ENCODE results near the gene SYTL1.

Gene SYTL1

DNA sequence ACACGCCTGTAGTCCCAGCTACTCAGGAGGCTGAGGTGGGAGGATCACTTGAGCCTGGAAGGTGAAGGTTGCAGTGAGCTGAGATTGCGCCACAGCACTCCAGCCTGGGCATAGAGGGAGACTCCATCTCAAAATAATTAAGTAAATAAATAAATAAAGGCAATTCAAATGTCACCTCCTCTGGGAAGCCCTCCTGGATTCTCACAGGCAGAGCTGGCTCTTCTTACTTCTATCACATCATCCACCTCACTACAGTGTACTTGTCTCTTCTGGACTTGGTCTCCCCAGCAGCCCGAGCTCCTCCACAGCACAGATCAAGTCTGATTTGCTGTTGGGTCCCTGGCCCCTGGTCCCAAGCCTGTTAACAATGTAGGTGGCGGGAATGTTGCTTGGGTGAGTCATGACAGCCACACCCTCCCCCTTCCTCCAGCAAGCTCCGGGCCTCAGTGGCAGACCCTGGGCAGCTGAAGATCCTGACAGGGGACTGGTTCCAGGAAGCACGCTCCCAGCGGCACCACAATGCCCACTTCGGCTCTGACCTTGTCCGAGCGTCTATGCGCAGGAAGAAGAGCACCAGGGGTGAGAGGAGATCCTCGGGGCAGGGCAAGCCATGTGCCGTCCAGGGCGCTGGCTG is 5.3 kb downstream of the SYTL1 start:
- DNase-seq (ENCODE audit: low read depth in 2 of 2): no peak

DNA sequence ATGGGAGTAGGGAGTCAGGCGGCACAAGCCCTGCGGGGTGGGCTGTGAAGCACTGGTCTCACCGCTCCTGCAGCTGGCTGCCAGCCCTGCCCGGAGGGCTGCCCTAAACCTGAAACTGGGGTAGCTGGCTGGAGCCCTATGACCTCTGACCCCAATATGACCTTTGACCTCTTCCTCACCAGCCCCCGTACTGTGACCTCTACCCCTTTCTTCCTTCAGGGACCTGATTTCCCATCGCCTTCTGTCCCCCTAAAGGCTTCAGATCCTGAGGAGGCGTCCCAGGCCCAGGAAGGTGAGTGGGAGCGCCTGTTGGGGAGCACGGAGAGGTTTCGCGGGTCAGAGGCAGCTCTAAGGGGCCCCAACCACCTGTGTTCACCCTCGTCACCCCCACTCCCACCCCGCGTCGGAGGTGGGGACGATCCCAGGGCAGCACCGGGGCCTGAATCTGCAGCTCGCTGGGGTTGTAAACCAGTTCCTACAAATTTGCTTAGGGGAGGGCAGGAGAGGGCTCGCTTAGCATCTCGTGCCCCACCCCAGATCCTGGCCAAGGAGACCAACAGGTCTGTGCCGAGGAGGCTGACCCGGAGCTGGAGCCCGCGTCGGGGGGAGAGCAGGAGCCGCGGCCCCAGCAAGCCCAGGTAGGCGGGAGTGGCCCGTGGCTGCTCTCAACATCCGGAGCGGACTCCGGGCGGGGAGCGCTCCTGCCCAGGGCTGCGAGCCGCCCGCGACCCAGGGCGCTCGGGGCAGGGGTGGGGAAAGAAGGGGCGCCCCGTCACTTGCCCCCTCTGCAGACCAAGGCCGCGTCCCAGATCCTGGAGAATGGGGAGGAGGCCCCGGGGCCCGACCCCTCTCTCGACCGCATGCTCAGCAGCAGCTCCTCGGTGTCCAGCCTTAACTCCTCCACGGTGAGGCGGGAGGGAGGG is 7.3 kb downstream of the SYTL1 start:
- no peak for DNase-seq (ENCODE audit: low read depth in 2 of 2)

DNA sequence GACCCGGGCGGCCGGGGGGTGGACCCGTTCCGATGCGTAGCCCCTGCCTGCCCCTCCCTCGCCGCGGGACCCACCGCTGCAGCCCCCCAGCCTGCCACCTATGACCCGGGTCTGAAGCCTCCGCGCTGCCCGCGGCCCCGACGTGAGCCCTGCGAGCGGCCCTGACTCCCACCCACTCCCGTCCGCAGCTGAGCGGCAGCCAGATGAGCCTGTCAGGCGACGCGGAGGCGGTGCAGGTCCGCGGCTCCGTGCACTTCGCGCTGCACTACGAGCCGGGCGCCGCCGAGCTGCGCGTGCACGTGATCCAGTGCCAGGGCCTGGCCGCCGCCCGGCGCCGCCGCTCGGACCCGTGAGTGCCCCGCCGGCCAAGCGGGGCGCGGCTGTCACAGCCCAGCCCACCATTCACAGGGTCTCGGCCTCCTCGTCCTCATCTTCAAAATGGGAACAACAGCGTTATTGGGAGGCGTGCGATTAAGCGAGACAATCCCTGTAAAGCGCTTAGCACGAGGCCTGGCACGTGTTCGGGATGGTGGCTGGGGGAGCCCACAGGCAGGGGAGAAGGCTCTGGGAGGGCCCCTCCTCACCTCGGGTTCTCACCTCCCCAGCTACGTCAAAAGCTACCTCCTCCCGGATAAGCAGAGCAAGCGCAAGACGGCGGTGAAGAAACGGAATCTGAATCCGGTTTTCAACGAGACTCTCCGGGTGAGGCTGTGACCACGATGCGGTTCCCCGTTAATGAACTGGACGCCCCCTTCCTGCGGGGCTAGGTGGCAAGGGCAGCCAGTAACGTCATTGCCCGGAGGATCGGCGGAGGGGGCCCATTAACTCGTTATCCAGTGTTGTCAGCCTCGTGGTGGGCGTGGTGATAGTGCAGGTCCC is 8.2 kb downstream of the SYTL1 start:
- DNase-seq (ENCODE audit: low read depth in 2 of 2): no peak

DNA sequence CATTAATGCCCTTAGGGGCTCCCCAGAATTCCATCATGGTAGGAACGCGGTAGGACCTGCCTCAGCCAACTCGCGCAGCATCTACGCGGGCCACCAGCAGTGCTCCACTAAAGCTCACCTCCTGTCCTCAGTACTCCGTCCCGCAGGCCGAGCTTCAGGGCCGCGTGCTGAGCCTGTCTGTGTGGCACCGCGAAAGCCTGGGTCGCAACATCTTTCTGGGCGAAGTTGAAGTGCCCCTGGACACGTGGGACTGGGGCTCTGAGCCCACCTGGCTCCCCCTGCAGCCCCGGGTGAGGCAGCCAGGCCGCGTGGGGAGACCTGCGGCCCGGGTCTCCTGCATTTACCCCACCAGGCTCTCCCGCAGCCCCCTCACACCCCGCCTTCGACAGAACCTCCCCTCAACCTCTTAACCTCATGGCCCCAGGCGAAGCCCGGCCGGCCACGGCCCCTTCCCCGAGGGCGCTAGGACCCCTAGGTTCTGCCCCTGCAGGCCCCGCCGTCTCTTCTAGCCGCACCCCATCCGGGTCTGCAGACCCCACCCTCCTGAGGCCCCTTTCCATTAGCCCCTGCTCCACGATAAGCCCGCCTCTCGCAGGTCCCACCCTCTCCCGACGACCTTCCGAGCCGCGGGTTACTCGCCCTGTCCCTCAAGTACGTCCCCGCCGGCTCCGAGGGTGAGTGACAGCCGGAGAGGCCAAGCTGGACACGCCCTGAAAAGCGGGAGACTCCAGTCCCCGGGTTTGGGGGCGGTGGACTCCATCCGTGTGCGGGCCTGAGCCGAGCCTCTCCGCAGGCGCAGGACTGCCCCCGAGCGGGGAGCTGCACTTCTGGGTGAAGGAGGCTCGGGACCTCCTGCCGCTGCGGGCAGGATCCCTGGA is 9.1 kb downstream of the SYTL1 start:
- no peak for DNase-seq (ENCODE audit: low read depth in 2 of 2)

DNA sequence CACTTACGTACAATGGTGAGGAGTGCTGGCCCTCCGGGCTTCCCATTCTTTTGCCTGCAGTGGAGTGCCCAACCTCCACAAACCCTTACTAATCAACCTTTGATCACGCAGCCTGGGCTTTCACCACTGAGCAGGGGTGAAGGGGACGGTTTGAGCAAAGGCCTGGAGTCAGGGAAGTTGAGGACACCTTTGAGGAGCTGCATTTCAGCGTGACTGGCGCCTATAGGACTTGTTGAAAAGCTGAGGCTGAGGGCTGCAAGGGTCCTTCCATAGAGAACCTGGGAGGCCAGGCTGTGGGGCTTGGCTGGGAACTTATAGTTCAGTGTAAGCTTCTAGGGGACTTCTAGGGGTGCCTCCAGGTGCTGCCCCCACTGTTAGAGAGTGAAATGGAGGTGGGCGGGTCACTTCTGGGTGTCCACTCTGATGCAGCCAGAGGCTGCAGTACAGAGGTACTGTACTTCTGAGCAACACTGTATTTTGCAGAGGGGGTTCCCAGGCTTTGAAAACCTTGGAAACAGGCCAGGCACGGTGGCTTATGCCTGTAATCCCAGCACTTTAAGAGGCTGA is 9.8 kb downstream of the SYTL1 start:
- no peak for DNase-seq (ENCODE audit: low read depth in 2 of 2)

DNA sequence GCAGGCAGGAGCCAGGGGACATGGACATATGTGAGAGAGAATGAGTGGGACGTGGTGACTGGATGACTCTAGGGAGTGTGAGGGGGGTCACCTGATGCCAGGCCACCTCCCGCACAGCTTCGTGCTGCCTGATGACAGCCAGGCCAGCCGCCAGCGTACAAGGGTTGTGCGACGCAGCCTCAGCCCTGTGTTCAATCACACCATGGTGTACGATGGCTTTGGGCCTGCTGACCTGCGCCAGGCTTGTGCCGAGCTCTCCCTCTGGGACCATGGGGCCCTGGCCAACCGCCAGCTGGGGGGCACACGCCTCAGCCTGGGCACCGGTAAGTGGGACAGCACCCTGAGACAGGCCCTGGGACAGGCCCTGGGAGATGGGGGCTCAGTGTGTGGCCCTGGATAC is 11.3 kb downstream of the SYTL1 start:
- DNase-seq (ENCODE audit: low read depth in 2 of 2): no peak

DNA sequence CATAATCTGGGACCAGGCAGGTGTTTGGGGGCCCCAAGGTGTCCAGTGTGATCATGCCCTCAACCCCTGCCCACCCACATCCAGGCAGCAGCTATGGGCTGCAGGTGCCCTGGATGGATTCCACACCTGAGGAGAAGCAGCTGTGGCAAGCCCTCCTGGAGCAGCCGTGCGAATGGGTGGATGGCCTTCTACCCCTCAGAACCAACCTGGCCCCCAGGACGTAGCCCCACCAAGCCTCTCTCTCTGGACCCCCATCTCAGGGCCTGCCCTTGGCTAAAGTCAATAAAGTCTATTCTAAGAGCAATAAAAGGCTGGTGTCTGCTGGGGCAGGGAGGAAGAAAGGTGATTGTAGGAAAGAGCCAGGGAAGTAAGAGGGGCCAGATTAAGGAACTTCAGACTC is 11.8 kb downstream of the SYTL1 start:
- no peak for DNase-seq (ENCODE audit: low read depth in 2 of 2)

DNA sequence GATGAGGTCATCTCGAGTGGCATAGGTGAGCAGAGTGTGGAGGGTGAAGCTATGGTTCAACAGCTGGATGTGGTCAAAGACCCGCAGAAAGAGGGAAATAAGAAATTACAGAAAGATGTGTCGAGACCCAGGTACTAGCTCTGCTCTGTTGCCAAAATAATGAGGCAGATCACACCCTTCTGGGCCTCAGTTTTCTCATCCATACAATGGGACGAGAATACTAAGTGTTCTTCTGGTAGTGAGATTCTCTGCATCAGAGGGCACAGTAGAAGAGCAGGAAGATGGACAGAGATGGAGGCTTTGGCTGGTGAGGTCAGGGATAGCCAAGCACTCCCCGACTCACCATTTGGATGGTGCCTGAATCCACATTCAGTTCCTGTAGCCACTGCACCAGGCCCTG is 13.9 kb downstream of the SYTL1 start:
- no peak for DNase-seq (ENCODE audit: low read depth in 2 of 2)

DNA sequence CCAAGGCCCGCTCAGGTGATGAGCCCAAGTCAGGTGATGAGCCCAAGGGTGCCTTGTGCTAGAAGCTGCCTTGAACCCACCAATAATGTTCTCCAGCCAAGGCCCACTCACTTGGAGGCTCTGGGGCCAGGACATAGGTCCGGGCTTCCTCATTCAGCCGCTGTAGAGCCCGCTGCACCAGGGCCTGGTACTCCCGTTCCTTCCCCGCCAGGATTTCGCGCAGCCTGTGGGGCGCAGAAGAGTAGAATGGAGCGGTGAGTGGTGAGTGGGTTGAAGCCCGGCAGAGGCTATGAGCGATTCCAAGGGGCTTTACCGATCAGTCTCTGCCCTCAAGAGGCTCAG is 14.4 kb downstream of the SYTL1 start:
- no peak for DNase-seq (ENCODE audit: low read depth in 2 of 2)

DNA sequence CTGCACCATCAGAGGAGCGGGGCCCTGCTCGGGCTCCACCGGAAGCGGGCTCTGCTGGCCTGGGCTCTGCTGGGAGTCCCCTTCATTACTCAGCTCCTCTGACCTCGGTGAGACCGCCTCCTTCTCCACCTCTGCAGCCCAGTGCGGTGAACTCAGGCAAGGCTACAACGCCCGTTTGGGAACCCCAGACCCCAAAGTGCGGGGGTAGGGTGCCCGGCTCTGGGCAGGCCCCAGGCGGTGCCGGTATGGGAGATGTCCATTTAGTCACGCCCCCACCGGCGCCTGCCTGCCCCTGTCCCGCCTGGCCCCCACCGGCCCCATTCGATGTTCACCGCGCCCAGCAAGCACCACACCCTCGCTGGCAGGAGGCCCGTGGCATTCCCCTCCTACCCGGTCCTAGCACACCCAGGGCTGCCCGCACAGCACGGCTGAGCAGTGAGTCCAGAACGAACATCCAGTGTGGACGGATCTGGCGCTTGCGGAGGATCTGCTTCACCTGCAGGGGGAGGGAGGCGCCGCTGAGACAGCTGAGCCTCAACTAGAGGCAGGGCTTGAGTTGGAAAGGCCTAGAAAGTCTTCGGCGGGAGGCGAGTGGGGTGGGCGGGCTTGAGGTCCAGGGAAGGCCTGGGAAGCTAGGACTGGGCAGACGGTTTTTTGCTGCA is 14.9 kb downstream of the SYTL1 start:
- DNase-seq (ENCODE audit: low read depth in 2 of 2): no peak

DNA sequence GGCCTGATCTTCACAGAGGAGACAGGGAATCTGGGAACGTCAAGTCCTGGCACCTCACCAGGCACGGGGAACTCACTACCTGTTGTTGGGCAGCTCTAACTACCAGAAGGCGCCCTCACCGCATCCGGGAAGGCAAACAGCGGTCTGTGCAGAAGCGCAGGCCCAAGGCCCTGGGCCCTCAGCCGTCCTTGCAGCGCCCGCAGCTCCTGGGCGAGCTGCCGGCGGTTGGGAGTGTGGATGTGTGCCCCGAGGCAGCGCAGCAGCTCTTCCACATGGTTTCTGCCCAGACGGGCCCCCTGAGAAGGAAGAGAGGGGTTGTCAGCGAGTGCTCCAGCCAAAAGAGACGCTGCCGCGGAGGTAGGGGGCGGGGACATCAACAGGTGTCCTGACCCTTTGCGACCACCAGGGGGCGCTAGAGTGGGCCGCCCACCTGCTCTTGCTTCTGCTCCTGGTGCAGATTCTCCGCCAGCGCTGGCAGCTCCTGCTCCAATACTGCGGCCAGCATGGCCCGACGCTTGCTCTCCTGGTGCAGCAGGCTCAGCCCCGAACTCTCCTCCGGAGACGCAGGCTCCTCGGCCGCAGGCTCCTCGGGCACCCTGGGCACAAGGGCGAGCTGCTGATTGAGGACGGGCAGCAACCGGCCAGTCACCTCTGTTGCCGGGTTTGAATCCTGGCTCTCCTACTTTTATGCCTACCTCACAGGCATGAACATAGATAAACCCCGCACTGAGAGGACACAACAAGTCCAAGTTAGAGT is 15.6 kb downstream of the SYTL1 start:
- DNase-seq (ENCODE audit: low read depth in 2 of 2): peak; percentile 59 to 74

DNA sequence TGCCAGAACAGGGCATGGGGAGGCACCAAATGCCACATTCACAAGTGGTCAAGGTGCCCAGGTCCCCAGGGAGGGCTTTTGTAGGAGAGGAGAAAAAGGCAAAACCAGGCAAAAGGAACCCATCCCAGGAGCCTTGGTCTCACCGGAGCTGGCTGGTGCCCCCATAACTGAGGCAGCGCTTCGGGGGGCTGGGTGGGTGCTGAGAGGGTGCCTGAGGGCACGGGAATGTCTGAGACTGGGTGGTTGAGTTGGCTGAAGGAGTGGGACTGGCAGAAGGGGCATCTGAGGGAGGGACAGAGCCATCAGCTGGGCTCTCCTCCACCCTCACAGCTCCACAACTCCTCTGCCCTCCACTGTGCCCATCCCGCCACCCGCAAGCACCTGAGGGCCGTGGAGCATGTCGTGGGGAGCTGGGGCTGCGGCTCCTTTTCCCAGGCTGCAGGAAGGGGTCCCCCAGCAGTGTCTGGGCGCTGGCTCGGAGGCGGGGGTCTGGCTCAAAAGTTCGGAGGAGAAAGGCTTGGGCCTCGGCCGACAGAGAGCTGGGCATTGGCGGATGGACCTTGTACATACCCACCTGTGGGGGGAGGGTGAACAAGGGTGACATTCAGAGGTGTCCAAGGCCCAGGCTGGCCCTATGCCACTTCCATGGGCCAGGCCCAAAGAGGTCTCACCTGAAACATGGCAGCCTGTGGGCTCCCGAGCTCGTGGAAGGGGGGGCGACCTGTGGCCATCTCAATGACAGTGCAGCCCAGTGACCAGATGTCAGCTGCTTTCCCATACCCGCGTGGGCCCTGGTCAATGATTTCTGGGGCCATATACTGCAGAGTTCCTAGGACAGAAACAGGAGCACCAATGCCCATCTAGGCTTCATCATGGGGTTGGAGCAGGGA is 16.5 kb downstream of the SYTL1 start:
- no peak for DNase-seq (ENCODE audit: low read depth in 2 of 2)

DNA sequence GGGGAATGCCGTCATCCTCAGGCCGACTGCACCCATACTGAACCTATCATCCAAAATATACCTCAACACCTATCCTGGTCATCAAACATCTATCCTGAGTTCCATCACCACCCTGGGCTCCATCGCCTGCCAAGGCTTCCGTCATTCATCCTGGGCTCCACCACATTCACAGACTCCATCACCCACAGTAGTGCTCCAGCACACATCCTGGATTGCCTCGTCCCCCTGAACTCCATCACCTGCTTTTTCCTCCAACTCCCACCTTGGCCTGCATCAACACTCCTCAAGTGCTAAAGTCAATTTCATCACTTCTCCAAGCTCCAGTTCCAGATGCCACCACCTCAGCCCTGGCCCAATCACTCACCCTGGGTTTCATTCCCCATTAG is 17.1 kb downstream of the SYTL1 start:
- no peak for DNase-seq (ENCODE audit: low read depth in 2 of 2)

DNA sequence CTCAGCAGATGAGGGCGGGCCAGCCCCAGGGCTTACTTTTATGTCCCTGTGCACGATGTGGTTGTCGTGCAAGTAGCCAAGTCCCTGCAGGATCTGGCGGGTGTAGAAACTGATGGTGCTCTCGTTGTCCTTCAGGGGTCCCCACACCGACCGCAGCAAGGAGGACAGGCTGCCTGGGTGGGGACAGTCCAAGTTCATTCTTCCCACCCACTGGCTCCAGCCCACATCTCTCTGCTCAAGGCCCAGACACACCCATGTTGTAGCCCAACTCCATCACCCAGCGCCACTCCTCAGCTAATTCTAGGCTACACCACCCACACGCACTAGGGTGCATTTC is 18.0 kb downstream of the SYTL1 start:
- no peak for DNase-seq (ENCODE audit: low read depth in 2 of 2)

DNA sequence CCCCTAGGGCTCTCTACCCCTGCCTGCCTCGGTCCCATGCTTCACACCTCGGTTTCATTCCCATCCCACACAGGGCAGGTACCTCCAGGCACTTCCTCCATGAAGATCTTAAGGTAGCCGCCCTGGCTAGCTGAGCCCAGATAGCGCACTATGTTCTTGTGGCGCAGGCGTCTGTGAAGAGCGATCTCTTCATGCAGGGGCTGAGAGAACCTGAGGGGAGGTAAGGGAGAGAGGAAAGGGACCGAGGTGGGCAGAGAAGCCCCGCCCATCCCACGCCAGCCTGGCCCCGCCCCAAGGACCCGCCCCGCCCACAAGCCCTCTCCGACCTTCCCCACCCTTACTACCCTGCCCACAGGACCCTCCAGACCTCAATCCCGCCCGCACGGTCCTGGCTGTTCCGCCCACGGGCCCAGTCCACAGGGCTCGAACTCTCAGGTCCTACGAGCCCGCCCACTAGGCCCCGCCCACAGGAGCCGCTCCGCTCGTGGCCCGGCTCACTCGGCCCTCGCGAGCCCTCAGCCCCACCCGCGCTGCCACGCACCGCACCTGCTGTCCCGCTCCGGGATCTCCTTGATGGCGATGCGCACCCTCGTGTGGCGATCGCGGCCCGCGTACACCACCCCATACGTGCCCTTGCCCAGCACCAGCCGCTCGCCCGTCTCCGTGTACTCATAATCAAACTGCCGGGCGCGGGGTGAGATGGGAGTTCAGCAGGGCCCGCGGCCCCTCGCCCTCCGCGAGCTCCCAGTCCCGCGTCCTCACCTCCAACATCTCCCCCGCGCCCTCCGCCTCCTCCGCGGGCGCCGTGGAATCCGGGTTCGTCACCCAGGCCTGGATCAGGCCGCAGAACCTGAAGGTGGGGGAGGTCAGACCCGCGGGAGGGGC is 18.6 kb downstream of the SYTL1 start:
- DNase-seq (ENCODE audit: low read depth in 2 of 2): no peak

DNA sequence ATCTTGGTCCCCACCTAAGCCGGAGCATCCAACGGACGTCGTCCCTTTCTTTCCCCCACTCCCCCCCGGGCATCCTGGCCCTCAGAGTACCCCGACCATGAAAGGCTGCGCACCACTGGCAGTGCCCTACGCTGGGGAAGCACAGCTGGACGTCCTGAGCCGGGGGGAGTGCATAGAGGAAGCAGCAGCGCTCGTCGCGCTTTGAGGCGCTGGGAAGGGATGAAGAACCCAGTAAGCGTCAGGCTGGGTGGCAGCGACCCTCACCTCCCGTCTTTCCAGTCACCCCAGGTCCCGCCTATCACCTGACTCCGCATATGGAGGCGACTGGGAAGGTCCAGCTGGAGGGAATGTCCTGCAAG is 19.2 kb downstream of the SYTL1 start:
- no peak for DNase-seq (ENCODE audit: low read depth in 2 of 2)

DNA sequence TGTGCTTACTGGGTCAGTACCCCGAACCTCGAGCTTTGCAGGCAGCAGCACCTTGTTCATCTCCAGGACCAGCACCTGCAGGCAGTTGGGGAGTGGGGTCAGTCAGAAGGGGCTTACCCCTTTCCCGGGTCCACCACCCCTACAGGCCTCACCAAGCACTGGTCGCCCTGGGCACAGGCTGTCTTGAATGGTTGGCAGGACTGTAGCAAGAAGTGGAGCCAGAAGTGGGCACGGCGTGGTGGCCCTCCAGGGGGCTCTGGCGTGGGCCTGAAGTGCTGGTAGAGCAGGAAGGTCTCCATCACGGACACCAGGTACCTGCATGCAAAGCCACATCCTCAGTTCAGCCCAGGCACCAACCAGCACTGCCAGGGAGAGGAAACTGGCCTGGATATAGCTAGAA is 19.7 kb downstream of the SYTL1 start:
- DNase-seq (ENCODE audit: low read depth in 2 of 2): no peak

Data from stimulated activated CD8-positive, alpha-beta memory T cell treated with anti-CD3 and anti-CD28 coated beads, Interleukin-2, amount 100 ng/mL, for 48 hours (primary cell).